H1 (cell line): ENCODE results near the gene PRX. TPM values are rescaled to one million over a fixed set of nuclear protein-coding genes. Genes with fewer than 3 reads are reported as not detected.

Source experiments
- ASH2L ChIP-seq: fragments of 200-600, 300-600 bp; sonication (generic); IDR thresholded peaks from one replicate; pipeline ENCODE4 v1.7.1; 2017; ENCODE audit warnings: low read length
- GABPA ChIP-seq: IDR thresholded peaks from 2 replicates; pipeline ENCODE4 v1.6.1; 2011; ENCODE audit warnings: mild to moderate bottlenecking, low read length, moderate library complexity, borderline replicate concordance; ENCODE audit not compliant: insufficient read depth
- HDAC2 ChIP-seq, 2 experiments: fragments of 300-600 bp in 1 of 2; sonication (generic) in 1 of 2; IDR thresholded peaks; 2 replicates each; pipeline ENCODE4 v1.6.1; 2011 to 2012; ENCODE audit warnings: low read depth in 2 of 2, low read length in 2 of 2, mild to moderate bottlenecking in 2 of 2, moderate library complexity in 2 of 2, borderline replicate concordance in 1 of 2, inconsistent platforms in 1 of 2
- NANOG ChIP-seq: IDR thresholded peaks from 2 replicates; pipeline ENCODE4 v1.6.1; 2011; ENCODE audit warnings: low read length, low read depth, mild to moderate bottlenecking, inconsistent platforms; ENCODE audit not compliant: insufficient read depth, poor library complexity, severe bottlenecking
- POLR2A ChIP-seq, 2 experiments: IDR thresholded peaks; 1 replicate in 1 of 2; 2 replicates in 1 of 2; pipeline ENCODE4 v1.6.1; 2011; ENCODE audit warnings: low read depth in 2 of 2, low read length in 2 of 2, mild to moderate bottlenecking in 2 of 2; ENCODE audit errors: control extremely low read depth in 1 of 2
- RAD21 ChIP-seq, 2 experiments: IDR thresholded peaks in 1 of 2; conservative IDR thresholded peaks in 1 of 2; 2 replicates each; pipeline ENCODE4 v1.6.1; 2011; ENCODE audit warnings: low read depth in 2 of 2, low read length in 2 of 2, improper control_type of control experiment in 1 of 2, inconsistent platforms in 1 of 2, mild to moderate bottlenecking in 1 of 2, moderate library complexity in 1 of 2
- RFX5 ChIP-seq: IDR thresholded peaks from 2 replicates; pipeline ENCODE4 v1.6.1; 2011; ENCODE audit warnings: low read depth, low read length, improper control_type of control experiment, borderline replicate concordance
- SP2 ChIP-seq: IDR thresholded peaks from 2 replicates; pipeline ENCODE4 v1.6.1; 2012; ENCODE audit warnings: mild to moderate bottlenecking, low read length, inconsistent platforms
- polyA plus RNA-seq, 7 experiments: library from polyadenylated mRNA; depleted of rRNA in 3 of 7; stranded (reverse) in 5 of 7; unstranded in 2 of 7; fragments of >200 nt in 5 of 7; fragments of 200-250 nt in 2 of 7; gene quantifications; 1 replicate in 5 of 7; 2 replicates in 1 of 7; 4 replicates in 1 of 7; pipeline versions ENCODE4 v1.2.1 to v1.2.3, GENCODE V29; 2011 to 2013; ENCODE audit warnings: missing spikeins in 2 of 7, mixed read lengths in 2 of 7
- total RNA-seq: library from RNA; stranded (reverse); fragmentation: NEBNext Ultra II Directional; extraction: Animal tissue kit (Norgen Biotek cat#: 25700); gene quantifications from 2 replicates; pipeline ENCODE4 v1.2.1, GENCODE V29; 2021
- TF ChIP-seq, protein P1 (sequence below): fragments of 300-600 bp; sonication (generic); IDR thresholded peaks from 2 replicates; pipeline ENCODE4 v1.7.1; 2012; ENCODE audit warnings: low read length, moderate library complexity, mild to moderate bottlenecking, inconsistent platforms; ENCODE audit not compliant: insufficient replicate concordance

PRX gene
- total and polyA plus RNA-seq, 2 of the 8 experiments (the other 6 are each of a cell fraction or from before 2014, with no cell fraction given), result 2.8 to 5.8 TPM

DNA sequence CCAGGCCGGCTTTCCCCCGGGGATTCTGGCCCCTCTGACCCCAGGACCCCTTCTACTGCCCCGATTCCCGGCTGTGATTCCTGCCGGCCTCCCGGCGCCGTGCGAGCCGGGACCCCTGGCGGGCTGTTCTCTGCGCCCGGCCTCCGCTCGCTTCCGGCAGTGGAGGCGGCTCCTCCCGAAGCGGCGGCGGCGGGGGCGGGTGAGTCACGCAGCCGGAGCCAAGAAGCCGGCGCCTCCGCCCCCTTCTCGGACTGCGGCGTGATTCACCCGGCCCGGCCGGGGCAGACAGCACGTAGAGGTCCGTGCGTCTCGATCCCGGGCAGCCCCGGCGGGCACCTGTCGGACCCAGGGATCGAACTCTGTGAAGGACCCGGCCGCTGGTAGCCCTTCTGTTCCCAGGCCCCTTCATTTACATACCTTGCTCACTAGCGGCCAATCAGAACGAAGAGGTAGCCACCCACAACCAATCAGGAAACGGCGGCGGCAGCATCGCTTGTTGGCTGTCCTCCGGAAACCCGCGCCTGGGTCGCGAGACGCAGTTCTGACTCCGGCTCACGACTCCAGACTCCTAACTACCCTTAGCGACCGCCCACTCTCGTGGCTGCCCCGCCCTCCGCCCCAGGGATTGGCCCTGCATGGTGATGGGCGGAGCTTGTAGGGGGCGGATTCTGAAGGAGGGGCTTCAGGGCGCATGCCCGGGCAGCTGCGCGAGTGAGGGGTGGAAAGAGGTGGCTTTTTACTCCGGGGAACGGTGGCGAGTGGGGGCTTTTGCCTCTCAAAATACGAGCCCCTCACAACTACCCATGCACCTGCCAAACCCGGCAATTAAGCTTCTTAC is 12.5 kb upstream of the PRX start, which contains the start of gene SERTAD1 (continued):
- TF ChIP-seq RFX5 (peak; percentile 61; the same call in 1 of the 2 replicates), SP2 (no peak), ASH2L (no peak), HDAC2 (IDR thresholded peaks at IDR 0.05; ENCODE audit: borderline replicate concordance in 1 of 2, low read depth in 2 of 2, low read length in 2 of 2) (0 out of 4 replicates have a peak, but pooled peaks of 1 of the 2 experiments have one; percentile 1), GABPA (no peak), NANOG (peak; percentile 41), POLR2A (IDR thresholded peaks at IDR 0.05; ENCODE audit: control extremely low read depth in 1 of 2, low read depth in 2 of 2, low read length in 2 of 2) (peak; percentile 92 to 96), RAD21 (IDR thresholded peaks at IDR 0.05 in 1 of 2, conservative IDR thresholded peaks at IDR 0.05 in 1 of 2; ENCODE audit: low read depth in 2 of 2, low read length in 2 of 2) (no peak)
- TF ChIP-seq, protein P1, sequence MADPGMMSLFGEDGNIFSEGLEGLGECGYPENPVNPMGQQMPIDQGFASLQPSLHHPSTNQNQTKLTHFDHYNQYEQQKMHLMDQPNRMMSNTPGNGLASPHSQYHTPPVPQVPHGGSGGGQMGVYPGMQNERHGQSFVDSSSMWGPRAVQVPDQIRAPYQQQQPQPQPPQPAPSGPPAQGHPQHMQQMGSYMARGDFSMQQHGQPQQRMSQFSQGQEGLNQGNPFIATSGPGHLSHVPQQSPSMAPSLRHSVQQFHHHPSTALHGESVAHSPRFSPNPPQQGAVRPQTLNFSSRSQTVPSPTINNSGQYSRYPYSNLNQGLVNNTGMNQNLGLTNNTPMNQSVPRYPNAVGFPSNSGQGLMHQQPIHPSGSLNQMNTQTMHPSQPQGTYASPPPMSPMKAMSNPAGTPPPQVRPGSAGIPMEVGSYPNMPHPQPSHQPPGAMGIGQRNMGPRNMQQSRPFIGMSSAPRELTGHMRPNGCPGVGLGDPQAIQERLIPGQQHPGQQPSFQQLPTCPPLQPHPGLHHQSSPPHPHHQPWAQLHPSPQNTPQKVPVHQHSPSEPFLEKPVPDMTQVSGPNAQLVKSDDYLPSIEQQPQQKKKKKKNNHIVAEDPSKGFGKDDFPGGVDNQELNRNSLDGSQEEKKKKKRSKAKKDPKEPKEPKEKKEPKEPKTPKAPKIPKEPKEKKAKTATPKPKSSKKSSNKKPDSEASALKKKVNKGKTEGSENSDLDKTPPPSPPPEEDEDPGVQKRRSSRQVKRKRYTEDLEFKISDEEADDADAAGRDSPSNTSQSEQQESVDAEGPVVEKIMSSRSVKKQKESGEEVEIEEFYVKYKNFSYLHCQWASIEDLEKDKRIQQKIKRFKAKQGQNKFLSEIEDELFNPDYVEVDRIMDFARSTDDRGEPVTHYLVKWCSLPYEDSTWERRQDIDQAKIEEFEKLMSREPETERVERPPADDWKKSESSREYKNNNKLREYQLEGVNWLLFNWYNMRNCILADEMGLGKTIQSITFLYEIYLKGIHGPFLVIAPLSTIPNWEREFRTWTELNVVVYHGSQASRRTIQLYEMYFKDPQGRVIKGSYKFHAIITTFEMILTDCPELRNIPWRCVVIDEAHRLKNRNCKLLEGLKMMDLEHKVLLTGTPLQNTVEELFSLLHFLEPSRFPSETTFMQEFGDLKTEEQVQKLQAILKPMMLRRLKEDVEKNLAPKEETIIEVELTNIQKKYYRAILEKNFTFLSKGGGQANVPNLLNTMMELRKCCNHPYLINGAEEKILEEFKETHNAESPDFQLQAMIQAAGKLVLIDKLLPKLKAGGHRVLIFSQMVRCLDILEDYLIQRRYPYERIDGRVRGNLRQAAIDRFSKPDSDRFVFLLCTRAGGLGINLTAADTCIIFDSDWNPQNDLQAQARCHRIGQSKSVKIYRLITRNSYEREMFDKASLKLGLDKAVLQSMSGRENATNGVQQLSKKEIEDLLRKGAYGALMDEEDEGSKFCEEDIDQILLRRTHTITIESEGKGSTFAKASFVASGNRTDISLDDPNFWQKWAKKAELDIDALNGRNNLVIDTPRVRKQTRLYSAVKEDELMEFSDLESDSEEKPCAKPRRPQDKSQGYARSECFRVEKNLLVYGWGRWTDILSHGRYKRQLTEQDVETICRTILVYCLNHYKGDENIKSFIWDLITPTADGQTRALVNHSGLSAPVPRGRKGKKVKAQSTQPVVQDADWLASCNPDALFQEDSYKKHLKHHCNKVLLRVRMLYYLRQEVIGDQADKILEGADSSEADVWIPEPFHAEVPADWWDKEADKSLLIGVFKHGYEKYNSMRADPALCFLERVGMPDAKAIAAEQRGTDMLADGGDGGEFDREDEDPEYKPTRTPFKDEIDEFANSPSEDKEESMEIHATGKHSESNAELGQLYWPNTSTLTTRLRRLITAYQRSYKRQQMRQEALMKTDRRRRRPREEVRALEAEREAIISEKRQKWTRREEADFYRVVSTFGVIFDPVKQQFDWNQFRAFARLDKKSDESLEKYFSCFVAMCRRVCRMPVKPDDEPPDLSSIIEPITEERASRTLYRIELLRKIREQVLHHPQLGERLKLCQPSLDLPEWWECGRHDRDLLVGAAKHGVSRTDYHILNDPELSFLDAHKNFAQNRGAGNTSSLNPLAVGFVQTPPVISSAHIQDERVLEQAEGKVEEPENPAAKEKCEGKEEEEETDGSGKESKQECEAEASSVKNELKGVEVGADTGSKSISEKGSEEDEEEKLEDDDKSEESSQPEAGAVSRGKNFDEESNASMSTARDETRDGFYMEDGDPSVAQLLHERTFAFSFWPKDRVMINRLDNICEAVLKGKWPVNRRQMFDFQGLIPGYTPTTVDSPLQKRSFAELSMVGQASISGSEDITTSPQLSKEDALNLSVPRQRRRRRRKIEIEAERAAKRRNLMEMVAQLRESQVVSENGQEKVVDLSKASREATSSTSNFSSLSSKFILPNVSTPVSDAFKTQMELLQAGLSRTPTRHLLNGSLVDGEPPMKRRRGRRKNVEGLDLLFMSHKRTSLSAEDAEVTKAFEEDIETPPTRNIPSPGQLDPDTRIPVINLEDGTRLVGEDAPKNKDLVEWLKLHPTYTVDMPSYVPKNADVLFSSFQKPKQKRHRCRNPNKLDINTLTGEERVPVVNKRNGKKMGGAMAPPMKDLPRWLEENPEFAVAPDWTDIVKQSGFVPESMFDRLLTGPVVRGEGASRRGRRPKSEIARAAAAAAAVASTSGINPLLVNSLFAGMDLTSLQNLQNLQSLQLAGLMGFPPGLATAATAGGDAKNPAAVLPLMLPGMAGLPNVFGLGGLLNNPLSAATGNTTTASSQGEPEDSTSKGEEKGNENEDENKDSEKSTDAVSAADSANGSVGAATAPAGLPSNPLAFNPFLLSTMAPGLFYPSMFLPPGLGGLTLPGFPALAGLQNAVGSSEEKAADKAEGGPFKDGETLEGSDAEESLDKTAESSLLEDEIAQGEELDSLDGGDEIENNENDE, result no peak
